OCI-LY1 (cell line): ENCODE data around the gene TMEM207.

ENCODE experiments used
- CTCF ChIP-seq: fragments of 200-600 bp; sonication (generic), shearing (Covaris generic); IDR thresholded peaks from 2 replicates; pipeline ENCODE4 v1.5.1; 2017; ENCODE audit warnings: mild to moderate bottlenecking, antibody characterized with exemption, low read length, moderate library complexity, mixed read lengths
- EZH2 ChIP-seq: fragments of 200-600 bp; sonication (generic), shearing (Covaris generic); IDR thresholded peaks from 2 replicates; pipeline ENCODE4 v1.8.0; 2017; ENCODE audit warnings: borderline replicate concordance, mixed run types, mild to moderate bottlenecking, antibody characterized with exemption, low read length, moderate library complexity, mixed read lengths

DNA sequence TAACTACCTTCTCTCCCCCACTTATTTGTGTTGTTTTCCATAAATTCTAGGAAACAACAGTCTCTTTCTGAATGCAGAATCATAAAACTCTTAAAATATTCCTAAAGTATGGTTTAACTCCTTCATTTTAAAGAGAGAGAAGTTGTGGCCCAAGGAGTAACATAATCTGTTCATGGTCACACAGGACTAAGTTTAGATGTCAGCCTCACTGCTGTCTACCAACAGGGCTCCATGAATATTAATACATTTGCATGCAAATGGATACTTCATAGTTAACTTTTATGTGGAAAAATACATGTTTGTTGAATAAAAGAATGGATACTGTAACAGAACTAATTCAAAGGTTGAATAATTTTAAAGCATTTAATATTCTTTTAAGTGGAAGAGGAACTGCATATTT, 45.7 kb upstream of the TMEM207 start:
- TF ChIP-seq EZH2 = no peak
- no peak for TF ChIP-seq CTCF
